HK-2 (cell line): ENCODE measurements around the gene TPRG1L.
A peak's percentile ranks its signal among the peaks of the same experiment; 100 is the strongest.

Experiments
- DNase-seq: peaks from one replicate; pipeline ENCODE4 v3.0.0-alpha.2; 2018; ENCODE audit not compliant: unreplicated experiment

TPRG1L gene

DNA sequence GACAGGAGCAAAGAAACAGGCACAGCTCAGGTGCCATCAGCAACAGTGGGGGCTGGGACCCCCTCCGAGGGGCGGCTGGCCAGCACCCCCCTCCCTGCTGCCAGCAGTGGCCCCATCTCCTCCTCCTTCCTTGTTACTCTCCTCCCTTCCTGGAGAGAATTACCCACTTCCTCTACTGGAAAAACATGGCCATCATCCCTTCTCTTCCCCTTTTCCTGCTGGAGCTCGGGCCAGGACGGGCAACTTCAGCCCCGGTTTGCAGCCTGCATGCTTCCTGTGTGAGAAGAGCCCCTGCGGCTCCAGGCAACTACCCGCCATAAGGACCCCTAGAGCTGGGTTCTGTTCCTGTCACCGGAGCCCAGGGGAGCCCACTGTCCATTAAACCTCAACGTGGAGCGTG is 31.1 kb upstream of the TPRG1L start:
- no peak for DNase-seq

DNA sequence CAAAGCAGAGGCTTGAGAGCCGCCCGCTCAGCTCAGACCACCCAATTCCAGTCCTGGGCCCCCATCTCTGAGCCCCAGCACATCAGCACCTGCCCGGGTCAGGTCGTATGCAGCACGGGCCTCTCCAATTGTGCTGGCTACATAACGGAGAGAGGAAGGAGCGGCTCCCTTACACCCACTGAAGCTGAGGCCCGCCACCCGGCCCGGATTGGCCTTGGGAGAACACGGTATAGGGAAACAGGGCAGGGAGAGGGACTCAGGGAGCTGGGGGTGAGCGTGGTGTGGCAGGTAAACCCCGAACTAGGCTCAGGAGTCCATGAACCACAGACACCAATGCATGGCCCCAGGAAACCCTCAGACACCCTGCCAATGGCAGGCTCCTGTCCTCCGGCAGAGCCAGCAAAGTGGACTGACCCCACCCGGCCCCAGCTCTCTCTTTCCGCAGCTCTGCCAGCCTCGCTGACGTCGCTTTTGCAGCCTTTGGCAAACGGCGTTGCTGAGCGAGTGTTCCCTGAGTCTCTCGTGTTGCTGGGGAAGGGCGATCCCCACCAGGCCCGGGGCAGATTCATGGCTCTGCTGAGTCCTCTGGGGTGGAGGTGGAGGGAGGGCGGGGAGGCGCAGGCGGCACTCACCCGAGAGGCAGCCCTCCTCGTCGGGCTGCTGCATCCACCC is 30.0 kb upstream of the TPRG1L start:
- no peak for DNase-seq

DNA sequence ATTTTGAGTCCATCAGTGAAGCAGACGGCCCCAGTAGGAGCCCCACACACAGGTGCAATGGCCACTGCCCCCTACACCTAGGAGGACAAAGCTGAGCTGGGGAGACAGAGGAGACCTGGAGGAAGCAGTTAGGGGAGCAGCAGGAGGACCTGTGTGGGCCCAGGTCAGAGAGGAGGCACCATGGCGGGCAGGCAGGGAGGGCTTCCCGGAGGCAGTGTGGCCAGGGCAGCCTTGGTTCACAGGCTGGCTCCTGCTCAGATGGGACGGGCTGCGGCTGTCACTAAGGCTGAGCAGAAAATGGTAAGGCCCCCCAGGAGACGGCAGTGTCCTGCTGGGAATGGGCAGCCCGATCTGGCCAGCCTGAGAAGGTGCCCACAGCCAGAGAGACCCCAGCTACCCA is 28.9 kb upstream of the TPRG1L start:
- DNase-seq: no peak

DNA sequence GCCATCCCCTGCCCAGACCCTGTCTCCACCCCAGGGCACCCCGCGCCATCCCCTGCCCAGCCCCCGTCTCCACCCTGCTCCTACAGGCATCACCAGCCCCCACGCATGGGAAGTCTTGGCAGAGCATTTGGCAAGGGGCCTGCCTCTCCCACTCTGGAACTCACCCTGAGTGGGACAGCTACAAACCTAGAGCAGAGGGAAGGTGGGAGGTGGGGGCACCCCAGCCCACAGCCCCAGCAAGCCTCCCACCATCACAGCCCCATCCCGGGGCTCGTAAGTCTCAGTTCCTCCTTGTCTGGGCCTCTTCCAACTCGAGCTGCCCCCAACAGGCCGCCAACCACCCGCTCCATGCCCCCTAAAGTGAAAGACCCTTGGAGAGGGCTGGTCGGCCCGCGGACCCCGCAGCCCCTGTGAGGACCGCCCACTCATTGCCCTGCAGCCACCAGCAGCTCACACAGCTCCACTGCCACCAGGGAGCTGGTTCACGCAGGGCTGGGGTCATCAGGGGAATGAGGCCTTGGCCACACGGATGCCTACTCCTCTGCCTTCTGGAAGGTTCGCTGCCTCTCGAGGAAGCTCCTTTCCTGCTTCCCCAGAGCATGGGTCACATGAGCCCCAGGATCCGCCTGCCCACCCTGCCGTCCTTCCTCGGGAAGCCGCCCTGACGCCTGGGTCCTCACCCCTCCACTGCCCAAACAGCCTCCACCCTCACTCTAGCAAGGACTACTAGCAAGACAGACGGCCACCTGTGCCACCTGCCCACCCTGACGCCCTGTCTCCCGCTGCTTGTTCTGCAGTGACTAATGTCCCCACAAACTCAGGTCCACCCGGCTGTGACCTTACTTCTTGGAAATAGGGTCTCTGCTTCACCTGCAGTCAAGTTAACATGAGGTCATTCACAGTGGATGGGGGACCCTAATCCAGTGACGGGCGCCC is 27.9 kb upstream of the TPRG1L start:
- no peak for DNase-seq

DNA sequence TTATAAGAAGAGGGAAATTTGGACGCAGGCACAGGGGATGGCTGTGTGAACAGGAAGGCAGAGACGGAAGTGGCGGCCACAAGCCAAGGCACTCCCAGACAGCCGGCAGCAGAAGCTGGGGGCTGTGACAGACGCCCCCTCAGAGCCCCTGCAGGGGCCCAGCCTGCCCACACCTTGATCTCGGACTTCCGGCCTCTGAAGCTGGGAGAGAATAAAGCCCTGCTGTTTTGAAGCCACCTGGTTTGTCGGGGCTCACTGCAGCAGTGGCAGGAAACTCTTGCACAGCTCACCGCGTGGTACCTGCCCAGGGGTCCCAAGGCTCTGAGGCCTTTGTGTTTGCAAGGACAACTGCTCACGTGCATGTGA is 27.2 kb upstream of the TPRG1L start:
- DNase-seq: no peak

DNA sequence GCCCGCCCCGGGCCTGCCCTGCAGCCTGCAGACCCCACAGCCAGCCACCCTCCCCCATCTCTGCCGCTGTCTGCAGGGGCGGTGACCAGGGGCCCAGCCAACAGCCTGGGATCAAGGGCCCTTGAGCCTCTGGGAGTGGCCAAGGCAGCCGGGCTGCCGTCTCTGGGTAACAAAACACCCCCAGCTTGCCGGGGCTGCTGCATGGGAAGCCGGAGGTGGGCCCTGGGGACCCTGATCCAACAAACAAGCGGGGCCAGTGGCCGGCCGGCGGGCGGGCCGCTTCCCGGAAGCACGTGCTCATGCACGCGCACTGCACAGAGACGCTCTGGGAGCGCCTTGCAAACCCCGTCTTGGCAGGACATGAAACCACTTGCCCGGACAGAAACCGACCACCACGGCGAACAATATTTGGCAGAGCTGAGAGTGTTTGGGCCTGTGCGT is 26.7 kb upstream of the TPRG1L start:
- DNase-seq: no peak

DNA sequence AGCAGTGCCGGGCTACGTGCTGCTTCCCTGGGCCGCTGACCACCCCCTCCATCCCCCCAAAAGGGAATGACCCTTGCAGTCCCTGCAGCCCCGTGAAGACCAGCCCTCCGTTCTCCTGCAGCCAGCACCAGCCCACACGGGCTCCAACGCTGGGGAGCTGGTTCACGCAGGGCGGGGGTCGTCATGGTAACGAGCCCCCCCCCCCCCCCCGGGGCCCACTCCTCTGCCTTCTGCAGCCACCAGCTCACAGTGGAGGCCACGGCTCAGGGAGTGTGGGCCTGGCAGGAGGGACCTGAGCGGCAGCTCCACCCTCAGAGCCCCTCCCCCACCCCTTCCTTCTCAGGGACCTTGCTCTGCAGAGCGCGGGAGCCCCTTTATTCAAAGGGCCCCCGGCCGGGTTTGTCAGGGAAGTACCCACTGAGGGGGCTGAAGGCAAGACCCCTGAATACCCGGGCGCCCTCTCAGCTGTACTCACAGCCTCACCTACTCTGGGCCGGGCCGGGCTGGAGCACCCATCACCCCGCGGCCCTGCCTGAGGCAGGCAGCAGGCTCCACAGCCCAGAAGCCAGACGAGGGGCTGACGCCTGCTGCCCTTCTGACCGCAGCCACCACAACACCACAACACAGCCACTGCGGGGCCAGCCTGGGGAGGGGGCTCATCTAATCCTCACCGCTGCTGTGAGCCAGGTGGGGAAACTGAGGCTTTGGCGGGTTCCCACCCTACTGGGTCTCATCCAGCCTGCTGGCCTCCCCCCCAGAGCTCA is 26.1 kb upstream of the TPRG1L start:
- DNase-seq: no peak

DNA sequence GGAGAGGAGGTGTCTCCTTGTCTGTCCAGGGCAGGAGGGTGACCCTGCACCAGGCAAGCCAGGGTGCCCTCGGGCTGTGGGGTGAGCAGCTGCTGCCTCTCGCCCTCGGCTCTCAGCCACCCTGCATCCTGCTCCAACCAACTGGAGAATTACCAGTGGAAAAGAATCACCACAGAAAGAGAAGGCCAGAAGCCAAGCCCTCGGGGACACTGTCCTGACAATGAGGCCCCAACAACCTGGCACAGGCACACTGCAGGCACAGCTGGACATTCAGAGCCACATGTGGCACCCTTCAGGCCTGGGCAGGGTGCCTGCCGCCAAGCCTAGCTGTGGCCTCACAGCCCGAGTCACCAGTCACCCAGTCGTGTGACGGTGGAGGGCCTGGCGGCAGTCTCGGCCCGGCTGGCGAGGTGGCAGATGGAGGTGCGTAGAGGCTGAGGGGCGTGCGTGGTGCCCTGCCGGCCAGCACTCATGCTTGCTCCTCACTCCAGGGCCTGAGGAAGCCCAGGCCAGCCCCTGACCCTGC is 25.5 kb upstream of the TPRG1L start:
- DNase-seq: no peak

DNA sequence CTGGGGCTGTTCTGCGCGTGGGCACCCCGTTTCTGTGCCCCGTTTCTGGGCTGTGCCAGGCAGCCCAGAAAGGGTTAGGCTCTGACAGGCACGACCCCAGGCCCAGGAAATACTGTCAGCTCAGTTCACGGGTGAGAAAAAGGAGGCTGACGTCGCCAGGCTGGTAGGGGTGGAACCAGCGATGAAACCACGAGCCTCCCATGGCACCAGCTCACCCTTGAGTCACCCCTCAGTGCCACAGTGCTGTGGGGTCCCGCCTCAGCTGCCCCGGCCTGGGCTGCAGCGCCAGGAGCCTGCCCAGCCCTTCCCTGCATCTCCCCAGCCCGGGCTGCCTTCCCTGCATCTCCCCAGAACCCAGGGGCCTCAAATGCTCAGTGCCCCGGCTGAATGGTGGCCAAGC is 25.0 kb upstream of the TPRG1L start:
- DNase-seq: no peak

DNA sequence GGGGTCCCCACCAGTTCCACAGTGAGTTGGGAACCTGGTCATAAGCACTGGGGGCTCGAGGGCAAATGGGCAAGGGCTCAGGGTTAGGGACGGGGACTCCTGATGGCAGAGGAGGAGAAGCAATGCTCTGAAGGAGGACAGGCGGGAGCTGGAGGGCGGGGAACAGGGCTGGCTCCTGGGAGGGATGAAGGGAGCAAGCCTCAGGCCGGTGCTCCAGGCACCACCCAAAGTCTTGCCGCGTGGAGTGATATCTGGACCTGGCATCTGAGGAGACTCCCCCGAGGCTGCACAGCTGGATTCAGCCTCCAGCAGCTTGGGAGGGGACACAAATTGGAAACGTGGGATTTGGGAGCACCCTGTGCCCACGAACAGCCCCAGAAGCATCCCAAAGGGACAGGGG is 24.5 kb upstream of the TPRG1L start:
- DNase-seq: no peak

DNA sequence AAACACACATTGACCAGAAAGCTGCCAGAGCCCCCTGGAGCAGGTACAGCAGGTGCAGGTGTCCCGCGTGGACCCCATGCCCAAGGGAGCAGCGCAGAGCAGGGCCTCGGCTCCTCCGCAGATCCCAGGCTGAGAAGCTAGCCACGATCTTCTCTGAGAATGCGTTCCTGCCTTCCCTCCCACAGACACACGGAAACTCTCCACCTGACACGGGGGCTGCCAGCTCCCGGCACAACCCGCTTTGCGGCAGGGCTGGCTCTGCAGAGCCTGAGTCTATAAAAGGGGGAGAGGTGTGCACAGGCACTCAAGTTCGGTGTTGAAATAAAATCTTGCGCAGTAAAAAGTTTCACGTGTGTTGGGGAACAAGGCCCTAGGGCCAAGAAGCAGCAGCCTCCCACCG is 23.1 kb upstream of the TPRG1L start:
- DNase-seq: no peak

DNA sequence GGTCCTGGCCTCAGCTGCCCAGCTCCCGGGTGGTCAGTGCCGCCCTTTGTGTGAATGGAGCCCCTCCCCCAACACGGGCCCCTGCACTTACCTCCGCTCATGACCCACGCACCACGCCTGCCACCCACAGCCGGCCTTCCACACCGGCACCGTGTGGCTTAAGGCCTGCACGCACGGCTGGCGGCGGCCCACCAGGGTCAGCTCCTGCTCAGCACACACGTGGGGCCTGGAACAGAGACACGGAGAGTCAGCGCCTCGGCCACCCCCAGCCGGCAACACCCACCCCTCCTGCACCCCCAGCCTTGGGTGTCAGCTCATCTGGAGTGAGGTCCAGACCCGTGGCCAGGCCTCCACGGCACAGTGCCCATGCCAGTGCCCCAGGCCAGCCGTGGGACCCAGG is 22.4 kb upstream of the TPRG1L start:
- no peak for DNase-seq

DNA sequence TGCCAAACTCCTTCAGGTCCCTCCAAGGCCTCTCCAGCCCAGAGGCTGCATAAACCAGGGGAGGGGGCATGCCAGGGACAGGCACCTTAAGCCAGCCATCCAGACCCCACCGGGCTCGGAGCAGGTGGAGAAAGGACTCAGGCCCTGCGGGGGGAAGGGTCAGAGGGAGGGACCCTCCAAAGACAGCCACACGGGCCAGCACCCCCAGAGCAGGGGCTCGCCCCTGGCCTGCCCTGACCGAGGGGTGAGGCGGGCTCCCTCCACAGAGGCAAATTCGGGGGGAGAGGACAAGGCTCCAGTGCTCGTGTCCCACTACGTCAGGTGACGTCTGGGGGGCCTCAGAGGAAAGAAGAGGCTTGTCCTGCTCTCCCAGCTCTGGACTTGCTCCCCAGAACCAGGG is 21.7 kb upstream of the TPRG1L start:
- DNase-seq: no peak

DNA sequence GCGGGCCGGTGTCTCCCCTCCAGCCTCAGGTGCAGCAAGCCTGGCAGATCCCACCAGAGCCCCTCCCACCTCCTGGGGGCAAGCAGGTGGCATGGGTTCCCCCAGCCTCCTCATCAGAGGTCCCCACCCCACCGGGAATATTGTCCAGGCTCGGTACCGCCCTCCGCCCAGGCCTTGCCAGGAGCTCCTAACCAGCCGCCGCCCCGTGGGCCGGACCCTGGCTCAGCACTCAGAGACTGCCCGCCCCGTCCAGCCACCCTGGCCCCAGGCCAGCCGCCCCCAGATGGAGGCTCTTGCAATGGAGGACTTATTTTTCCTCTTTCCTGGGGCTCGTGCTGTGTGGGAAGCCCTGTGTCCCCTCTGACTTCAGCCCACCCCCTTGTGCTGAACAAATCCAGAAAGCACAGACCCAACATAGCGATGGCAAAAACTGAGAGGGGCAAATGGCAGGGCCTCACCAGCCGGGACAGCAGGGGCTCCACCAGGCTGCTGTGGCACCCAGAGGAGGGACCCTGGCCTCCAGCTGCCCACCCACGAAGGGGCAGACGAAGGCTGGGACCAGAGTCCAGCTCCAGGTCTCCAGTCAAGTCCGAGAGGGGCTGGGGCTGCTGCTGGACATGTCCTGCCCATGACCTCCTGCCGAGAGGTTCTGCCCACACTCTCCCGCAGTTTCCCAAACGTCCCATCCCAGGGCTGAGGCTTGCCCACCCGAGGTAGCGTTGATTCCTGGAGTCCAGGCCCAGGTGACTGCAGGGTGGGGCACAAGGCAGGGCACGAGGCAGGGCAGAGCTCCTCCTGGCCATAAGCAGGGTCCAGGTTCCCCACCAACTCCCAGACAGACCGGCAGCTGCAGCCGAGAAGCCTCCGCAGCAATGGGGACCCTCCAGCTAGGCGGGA is 21.0 kb upstream of the TPRG1L start:
- no peak for DNase-seq

DNA sequence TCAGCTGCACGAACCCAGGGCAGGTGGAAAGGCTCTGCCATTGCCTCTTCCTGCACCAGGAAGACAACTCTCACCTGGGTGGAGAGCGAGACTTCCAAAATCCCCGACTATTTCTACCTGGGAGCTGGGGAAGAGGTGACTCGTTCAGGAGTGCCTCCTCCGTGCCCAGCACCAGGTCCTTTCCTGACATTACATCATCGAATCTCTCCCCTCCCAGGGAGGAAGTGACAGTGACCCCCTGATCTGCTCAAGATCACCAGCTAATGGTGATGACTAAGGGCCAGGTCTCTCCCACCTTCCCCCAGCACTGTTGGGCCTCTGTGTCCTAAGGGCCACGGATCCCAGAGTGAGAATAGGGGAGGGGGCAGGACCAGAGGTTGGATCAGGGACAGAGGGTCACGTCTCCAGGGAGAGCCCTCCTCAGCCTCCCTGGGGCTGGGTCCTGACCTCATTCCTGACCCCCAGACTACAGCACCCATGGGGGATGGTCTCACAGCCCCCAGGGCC is 20.3 kb upstream of the TPRG1L start:
- peak; percentile 21 for DNase-seq

DNA sequence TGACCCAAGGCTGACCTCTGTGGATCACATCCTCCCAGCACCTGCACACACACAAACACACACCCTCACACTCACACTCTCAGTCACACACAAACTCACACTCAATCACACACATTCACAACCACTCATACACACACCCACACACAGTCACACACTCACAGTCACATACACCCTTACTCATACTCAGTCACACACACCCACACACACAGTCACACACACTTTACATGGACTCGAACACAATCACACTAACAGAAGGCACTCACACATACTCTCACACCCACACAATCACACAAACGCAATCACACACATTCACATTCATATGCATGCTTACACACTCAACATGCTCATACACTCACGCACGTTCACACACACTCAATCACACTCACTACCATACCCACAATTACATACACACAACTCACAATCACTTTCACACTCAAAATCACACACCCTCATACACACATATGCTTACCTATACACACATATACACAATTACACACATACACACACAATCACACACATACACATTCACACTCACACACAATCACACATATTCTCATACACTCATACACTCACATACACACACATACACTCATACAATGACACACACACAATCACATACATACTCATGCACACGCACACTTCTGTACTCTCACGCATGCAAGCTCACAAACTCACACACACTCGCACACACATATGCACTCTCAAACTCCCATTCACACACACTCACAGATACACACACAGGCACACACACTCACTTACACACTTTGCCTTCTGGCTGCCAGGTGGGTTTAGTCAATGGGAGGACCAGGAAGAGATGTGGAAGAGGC is 19.6 kb upstream of the TPRG1L start:
- DNase-seq: no peak

DNA sequence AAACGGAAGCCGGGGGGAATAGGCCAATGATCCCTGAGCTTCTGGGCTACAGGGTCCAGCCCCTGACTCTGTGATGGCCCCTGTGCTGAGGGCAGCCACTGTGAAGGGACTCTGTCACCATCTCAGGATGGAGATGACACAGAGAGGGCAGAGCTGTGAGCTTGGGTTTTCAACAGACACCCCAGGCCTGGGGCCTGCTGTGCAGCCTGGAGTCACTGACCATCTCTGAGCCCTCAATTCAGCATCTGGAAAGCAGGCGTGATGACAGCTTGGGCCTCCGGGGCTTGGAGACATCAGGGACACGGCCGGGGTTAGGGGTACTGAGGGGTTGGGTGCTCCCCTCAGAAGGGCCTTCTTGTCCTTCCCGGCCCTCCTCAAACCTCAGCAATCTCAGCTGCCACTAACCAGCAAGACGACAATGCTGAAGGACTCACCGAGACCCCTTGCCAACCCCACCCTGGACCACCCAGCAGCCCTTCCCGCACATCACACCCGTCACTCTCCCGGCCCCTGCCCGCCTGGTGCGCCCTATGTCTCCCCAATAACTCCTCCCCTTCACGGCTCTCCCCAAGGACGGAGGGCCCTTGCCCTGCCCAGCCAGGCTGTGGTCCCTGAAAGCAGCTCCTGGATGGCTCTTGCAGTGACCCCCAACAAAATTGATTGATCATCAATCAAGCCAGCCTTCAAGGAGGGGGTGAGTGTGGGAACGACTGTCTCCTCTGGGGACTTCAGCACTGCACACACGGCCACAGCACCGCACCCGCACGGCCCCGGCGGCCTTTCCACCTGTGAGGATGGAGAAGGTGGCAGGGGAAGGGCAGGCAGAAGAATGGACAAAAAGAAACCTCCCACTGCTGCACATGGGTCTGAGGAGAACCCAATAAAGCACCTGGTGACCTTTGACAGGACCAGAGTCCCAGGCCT is 17.8 kb upstream of the TPRG1L start:
- no peak for DNase-seq

DNA sequence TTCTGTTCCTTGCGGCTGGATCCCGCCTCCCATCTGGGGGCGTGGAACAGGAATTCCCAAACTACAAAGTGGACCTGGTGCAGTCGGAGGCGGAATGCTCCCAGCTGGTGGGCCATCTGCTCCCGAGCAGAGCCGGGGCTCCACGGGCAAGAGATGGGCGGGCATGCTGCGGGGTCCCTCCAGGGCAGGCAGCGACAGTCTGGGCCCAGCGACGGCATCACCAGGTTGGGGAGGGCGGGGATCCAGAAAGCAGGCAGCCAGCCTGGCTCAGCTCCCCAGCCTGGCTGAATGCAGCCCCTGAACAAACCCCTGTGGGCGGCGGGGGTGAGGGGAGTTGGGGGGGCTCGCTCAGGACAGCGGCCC is 17.1 kb upstream of the TPRG1L start:
- DNase-seq: no peak

DNA sequence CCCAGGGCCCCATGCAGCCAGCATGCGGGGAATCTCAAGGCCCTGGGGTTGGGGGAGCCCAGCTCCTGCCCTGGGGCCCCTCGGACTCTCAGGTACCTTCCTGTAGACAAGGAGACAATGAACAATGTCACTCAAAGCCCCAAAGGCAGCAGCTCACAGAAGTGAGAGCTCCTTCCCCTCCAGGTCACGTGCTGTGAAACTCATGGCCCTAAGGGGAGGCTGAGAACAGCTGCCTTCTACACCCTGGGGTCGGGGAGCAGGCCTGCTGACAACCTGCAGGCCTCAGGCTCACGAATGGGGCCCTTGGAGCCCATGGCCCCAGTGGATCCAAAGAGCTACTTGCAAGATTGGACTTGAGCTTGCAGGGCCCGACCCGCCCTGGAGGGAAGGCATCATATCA is 16.7 kb upstream of the TPRG1L start:
- DNase-seq: no peak
